ENCODE measurements around the gene PLXNA4. TPM values are rescaled to one million over a fixed set of nuclear protein-coding genes. Genes with fewer than 3 reads are reported as not detected.

The PLXNA4 gene
- total and polyA plus RNA-seq, 2 experiments from 2014 or later: 0.32 TPM; not detected in 1

GRCh38 chr7:132290021-132290420, 286.2 kb downstream of the PLXNA4 start:
- Histone ChIP-seq H3K9ac (no peak overlapping the region), H2AFZ (no peak overlapping the region), H3K4me2 (ENCODE audit: unreplicated experiment) (no peak overlapping the region), H4K20me1 (ENCODE audit: insufficient read depth) (no peaks in the 10 kb centered on the region), H3K9me3 (ENCODE audit: low read depth) (no peaks in the 10 kb centered on the region), H3F3A (ENCODE audit: insufficient read depth) (no peaks in the 10 kb centered on the region), H3K9me2 (ENCODE audit: insufficient read depth) (no peaks in the 10 kb centered on the region), H3K79me2 (ENCODE audit: insufficient read depth) (no peaks in the 10 kb centered on the region), H3K4me3 (no peak overlapping the region), H3K27me3 (replicated peaks; ENCODE audit: insufficient read depth) (no peaks in the 10 kb centered on the region), H3K36me3 (ENCODE audit: low read depth) (no peaks in the 10 kb centered on the region), H3K4me1 (ENCODE audit: insufficient read depth) (no peaks in the 10 kb centered on the region), H3K27ac (no peak overlapping the region)
- DNase-seq: no peak
- 64 to 69% methylated on average over 5 of the region's 5 CpGs for whole genome bisulfite sequencing, 2 experiments (ENCODE audit: low coverage in 1 of 2, low lambda C conversion rate in 2 of 2, missing lambda C conversion rate in 2 of 2)
- in situ Hi-C loops (cut with MboI): no loop called here
- TF ChIP-seq EZH2 (IDR thresholded peaks at IDR 0.05; ENCODE audit: insufficient read depth, poor library complexity, severe bottlenecking) (no peak), EZH2phosphoT487 (IDR thresholded peaks at IDR 0.05; ENCODE audit: insufficient read depth, low read depth) (no peak)

GRCh38 chr7:132286836-132287235, 289.4 kb downstream of the PLXNA4 start:
- no peaks in the 10 kb centered on the region for H4K20me1 ChIP-seq (ENCODE audit: insufficient read depth)
- no peaks in the 10 kb centered on the region for H3K36me3 ChIP-seq (ENCODE audit: low read depth)
- no peaks in the 10 kb centered on the region for H3K9me3 ChIP-seq (ENCODE audit: low read depth)
- DNase-seq: no peak
- no peaks in the 10 kb centered on the region for H3K4me1 ChIP-seq (ENCODE audit: insufficient read depth)
- TF ChIP-seq EZH2 (IDR thresholded peaks at IDR 0.05; ENCODE audit: insufficient read depth, poor library complexity, severe bottlenecking): no peak
- TF ChIP-seq EZH2phosphoT487 (IDR thresholded peaks at IDR 0.05; ENCODE audit: insufficient read depth, low read depth): no peak
- no peak overlapping the region for H3K4me2 ChIP-seq (ENCODE audit: unreplicated experiment)
- H3K27me3 ChIP-seq (replicated peaks; ENCODE audit: insufficient read depth): no peaks in the 10 kb centered on the region
- in situ Hi-C loops (cut with MboI): no loop called here
- no peak overlapping the region for H3K9ac ChIP-seq
- 57 to 61% methylated on average over 5 of the region's 5 CpGs for WGBS, 2 experiments (ENCODE audit: low coverage in 1 of 2, low lambda C conversion rate in 2 of 2, missing lambda C conversion rate in 2 of 2)
- H2AFZ ChIP-seq: no peak overlapping the region
- no peaks in the 10 kb centered on the region for H3F3A ChIP-seq (ENCODE audit: insufficient read depth)
- no peak overlapping the region for H3K27ac ChIP-seq
- H3K79me2 ChIP-seq (ENCODE audit: insufficient read depth): no peaks in the 10 kb centered on the region
- H3K9me2 ChIP-seq (ENCODE audit: insufficient read depth): no peaks in the 10 kb centered on the region
- no peak overlapping the region for H3K4me3 ChIP-seq

DNA sequence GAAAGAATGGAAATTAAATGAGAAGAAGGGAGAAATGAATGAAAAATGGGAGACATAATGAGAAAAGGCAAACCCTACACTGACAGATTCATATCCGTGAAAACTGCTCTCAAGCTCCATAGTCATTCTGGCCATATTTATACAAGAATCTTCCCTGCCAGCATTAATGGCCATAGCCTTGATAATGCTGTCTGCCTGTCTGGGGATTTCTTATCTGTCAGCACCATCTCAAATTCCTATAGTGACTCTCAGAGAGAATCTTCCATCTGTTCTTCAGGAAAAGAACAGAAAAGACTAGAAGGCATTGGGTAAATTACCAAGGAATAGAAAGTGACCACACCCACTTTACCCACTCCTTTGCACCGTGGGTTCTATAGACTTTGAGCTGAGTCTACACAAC, 295.9 kb downstream of the PLXNA4 start:
- no peak overlapping the region for H3K27ac ChIP-seq
- no peaks in the 10 kb centered on the region for H3K36me3 ChIP-seq (ENCODE audit: low read depth)
- H4K20me1 ChIP-seq (ENCODE audit: insufficient read depth): no peaks in the 10 kb centered on the region
- in situ Hi-C loops (cut with MboI): no loop called here
- 64 to 74% methylated on average over 2 of the region's 2 CpGs for WGBS, 2 experiments (ENCODE audit: low coverage in 1 of 2, low lambda C conversion rate in 2 of 2, missing lambda C conversion rate in 2 of 2)
- no peak overlapping the region for H3K4me2 ChIP-seq (ENCODE audit: unreplicated experiment)
- H3K9ac ChIP-seq: no peak overlapping the region
- no peaks in the 10 kb centered on the region for H3K4me1 ChIP-seq (ENCODE audit: insufficient read depth)
- DNase-seq: no peak
- no peaks in the 10 kb centered on the region for H3K79me2 ChIP-seq (ENCODE audit: insufficient read depth)
- H3K9me3 ChIP-seq (ENCODE audit: low read depth): no peaks in the 10 kb centered on the region
- H3K4me3 ChIP-seq: no peak overlapping the region
- TF ChIP-seq EZH2phosphoT487 (IDR thresholded peaks at IDR 0.05; ENCODE audit: insufficient read depth, low read depth) (no peak), EZH2 (IDR thresholded peaks at IDR 0.05; ENCODE audit: insufficient read depth, poor library complexity, severe bottlenecking) (no peak)
- H3F3A ChIP-seq (ENCODE audit: insufficient read depth): no peaks in the 10 kb centered on the region
- no peaks in the 10 kb centered on the region for H3K9me2 ChIP-seq (ENCODE audit: insufficient read depth)
- H2AFZ ChIP-seq: no peak overlapping the region
- H3K27me3 ChIP-seq (replicated peaks; ENCODE audit: insufficient read depth): no peaks in the 10 kb centered on the region

GRCh38 chr7:132279718-132280117, 296.6 kb downstream of the PLXNA4 start:
- H3K4me2 ChIP-seq (ENCODE audit: unreplicated experiment): no peak overlapping the region
- H3K9me3 ChIP-seq (ENCODE audit: low read depth): no peaks in the 10 kb centered on the region
- H3K27me3 ChIP-seq (replicated peaks; ENCODE audit: insufficient read depth): no peaks in the 10 kb centered on the region
- no peaks in the 10 kb centered on the region for H3F3A ChIP-seq (ENCODE audit: insufficient read depth)
- no peak overlapping the region for H3K4me3 ChIP-seq
- in situ Hi-C loops (cut with MboI): no loop called here
- no peak overlapping the region for H3K9ac ChIP-seq
- no peak overlapping the region for H3K27ac ChIP-seq
- no peaks in the 10 kb centered on the region for H3K9me2 ChIP-seq (ENCODE audit: insufficient read depth)
- no peaks in the 10 kb centered on the region for H4K20me1 ChIP-seq (ENCODE audit: insufficient read depth)
- no peak overlapping the region for H2AFZ ChIP-seq
- no peaks in the 10 kb centered on the region for H3K79me2 ChIP-seq (ENCODE audit: insufficient read depth)
- H3K4me1 ChIP-seq (ENCODE audit: insufficient read depth): no peaks in the 10 kb centered on the region
- H3K36me3 ChIP-seq (ENCODE audit: low read depth): no peaks in the 10 kb centered on the region
- 61 to 67% methylated on average over 4 of the region's 4 CpGs for WGBS, 2 experiments (ENCODE audit: low coverage in 1 of 2, low lambda C conversion rate in 2 of 2, missing lambda C conversion rate in 2 of 2)
- TF ChIP-seq EZH2phosphoT487 (IDR thresholded peaks at IDR 0.05; ENCODE audit: insufficient read depth, low read depth) (no peak), EZH2 (IDR thresholded peaks at IDR 0.05; ENCODE audit: insufficient read depth, poor library complexity, severe bottlenecking) (no peak)
- no peak for DNase-seq

Measured in GM23248 (cell line).